NOMO-1 treated with dmso at 0.1 percent for 144 hours (cell line): ENCODE data around the gene HARS2.
"Not testable (repeated sequence)": the region's sequence is repeated elsewhere in the genome, so short reads cannot be mapped to it uniquely, and the experiment has no call there.

Experiments used
- DNase-seq: peaks from one replicate; lab custom pipeline; 2025; ENCODE audit not compliant: unreplicated experiment; lab: John Stamatoyannopoulos, UW

HARS2 gene

DNA sequence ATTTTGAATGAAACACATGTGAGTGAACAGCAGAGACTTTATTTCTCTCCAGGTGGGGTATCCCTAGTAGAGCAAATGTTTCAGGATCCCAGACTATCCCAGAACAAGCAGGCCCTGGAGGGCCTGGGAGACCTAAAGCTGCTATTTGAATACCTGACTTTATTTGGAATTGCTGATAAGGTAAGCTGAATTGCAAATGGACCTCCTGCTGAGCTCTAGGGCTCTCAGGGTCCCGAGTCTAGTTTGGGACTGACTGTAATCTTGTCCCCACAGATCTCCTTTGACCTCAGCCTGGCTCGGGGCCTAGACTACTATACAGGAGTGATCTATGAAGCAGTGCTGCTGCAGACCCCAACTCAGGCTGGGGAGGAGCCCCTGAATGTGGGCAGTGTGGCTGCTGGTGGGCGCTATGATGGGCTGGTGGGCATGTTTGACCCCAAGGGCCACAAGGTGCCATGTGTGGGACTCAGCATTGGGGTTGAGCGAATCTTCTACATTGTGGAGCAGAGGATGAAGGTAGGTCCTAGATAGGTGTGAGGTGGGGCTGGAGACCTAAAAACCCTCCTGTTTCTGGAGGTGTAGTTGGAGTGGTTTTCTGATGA, 5.7 kb downstream of the HARS2 start:
- no peak for DNase-seq

DNA sequence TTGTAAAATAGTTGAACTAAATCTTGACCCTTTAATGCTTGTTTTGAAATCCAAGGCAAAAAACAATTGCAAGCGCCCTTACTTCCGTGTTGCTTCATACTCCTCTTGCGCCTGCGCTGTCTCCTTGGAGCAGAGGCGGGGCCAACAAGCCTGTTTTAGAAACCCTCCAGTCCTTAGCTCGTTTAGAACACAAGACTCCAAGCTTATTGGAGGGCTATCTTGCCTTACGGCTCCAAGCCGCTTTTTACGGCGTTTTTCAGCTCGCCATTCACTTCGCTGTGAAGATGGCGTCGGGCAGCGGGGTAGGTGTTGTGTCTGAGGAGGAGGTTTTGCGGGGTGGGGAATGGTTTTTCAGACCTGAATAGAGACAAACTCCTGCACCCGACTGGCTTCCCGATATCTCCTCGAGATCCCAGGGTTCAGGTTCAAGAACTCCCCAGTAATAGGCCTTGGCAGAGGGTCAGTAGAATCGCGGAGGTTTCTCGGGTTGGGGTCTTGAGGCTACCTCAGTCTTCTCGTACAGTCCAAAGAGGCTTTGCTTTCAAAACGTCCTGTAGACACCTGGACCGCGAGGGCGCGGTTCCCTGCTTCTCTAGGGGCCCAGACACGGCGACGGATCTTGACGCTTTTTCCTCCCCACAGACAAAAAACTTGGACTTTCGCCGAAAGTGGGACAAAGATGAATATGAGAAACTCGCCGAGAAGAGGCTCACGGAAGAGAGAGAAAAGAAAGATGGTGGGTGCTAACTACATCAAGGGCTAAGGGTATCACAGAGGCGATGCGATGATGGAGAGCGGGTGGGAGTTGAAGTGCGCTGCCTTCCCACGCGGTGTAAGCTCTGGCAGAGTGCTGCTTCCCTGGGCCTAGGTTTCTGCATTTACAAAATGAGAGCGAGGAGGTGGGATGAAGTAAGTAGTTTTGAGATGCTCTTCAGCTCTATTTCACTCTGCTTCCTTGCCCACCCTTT, 9.2 kb downstream of the HARS2 start, which contains the start of gene ZMAT2:
Gene ZMAT2 (plus strand): TSS at position 271 of the 968 bp plus-strand sequence. CDS start 14 bp downstream, at position 285.
- DNase-seq, result peak; percentile 97

DNA sequence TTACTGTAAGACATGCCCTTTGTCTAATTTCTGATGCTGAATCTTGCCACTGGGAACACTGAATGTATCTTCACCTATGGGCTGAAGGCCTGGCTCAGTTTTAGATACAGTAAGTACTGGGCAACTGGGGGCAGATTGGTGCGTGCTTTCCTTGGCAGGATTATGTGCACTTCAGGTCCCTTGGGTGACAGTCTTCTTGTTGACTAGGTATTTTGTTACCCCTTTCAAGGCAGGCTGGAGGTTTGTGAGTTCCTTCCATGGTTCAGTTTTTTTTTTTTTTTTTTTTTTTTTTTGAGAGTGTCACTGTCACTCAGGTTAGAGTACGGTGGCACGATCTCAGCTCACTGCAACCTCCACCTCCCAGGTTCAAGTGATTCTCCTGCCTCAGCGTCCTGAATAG, 16.6 kb downstream of the HARS2 start:
- DNase-seq, result no peak

DNA sequence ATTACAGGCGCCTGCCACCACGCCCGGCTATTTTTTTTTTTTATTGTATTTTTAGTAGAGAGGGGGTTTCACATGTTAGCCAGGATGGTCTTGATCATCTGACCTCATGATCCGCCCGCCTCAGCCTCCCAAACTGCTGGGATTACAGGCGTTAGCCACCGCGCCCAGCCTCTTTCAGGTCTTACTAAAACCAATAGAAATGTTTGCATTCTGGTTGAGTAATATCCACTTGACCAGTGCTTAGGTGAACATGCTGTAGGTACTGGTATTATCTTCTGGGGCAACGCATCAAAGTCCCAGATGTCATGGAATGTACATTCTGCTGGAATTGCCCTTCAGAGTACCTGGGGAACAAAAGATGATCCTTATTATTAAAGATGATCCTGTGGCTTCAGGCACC, 17.5 kb downstream of the HARS2 start:
- DNase-seq, result not testable (repeated sequence)

DNA sequence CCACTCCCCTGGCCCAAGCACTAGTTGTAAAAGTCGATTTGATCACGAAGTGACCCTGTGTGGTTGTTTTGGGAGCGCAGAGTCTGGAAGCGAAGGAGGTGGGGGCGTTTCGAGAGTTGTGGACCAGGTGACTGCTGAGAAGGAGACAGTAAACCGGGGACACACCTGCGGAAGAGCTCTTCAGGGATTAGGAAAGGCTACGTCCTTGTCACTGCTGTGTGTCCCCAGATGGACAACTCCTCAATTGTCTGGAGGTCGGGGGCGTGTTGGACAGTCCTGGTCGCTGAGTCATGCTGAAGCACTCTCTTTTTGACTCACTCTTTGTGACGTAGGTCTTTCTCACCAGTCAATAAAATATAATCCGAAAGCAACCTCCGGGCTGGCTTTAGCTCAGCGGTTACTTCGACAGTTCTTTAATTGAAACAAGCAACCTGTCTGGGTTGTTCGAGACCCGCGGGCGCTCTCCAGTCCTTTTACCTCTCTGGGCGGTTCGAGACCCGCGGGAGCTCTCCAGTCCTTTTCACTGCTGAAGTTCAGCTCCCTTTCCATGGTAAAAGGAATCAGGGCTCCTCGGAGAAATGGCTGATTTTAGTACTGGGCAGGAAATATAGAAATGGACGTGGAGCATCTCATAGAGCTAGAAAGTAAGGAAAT, 19.8 kb downstream of the HARS2 start:
- peak; percentile 81 for DNase-seq

DNA sequence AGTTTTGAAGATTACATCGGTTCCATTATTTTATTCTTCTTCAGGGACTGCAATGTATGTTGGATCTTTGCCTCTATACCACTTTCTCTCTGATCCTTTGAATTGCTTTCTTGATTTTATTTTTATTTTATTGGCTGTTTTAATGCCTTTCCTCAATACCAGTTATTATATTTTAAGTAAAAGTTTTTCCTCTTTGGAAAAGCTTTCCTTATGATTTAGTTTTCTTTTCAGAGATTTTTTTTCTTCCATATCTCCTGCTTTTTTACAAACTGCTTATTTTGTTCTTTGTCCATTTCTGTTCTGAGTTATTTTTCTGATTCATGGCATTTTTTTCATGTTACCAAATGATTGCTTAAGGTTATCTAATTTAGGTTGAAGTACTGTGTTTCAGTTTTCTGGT, 20.5 kb downstream of the HARS2 start:
- DNase-seq, result no peak

DNA sequence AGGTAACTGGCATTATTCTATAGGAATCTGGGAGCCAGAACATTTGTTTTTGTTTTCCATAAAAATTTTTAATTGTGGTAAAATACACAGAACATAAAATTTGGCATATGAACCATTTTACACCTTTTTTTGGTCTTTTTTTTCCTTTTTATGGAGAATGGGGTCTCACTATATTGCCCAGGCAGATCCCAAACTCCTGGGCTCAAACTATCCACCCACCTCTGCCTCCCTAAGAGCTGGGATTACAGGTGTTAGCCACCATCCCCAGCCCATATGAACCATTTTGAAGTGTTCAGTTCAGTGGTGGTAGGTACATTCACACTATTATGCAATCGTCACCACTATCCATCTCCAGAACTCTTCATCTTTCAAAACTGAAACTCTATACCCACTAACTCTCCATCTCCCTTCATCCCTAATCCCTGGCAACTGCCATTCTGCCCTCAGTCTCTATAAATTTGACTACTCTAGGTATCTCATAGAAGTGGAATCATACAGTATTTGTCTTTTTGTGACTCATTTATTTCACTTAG, 22.4 kb downstream of the HARS2 start:
- no peak for DNase-seq

DNA sequence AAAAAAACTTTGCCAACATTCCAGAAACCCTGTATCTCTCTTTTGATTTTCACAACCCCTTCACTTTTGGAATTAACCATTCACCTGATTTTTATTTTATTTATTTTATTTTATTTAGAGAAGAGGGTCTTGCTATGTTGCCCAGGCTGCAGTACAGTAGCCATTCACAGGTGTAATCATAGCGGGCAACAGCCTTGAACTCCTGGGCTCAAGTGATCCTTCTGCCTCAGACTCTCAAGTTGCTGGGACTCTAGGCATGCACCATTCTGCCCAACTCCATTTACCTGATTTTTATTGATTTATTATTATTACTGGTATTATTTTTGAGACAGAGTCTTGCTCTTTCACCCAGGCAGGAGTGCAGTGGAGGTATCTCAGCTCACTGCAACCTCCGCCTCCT, 25.0 kb downstream of the HARS2 start:
- not testable (repeated sequence) for DNase-seq

DNA sequence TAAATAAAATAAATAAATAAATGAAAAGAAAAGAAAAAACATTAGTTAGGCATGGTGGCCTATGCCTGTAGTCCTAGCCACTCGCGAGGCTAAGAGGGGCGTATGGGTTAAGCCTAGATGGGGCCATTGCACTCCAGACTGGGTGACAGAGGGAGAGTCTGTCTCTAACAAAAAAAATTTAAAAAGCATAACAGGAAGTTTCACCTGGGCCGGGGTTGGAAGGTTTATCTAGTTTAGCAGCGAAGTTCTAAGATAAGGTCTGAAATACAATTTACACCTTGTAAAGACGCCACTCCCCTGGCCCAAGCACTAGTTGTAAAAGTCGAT, 27.0 kb downstream of the HARS2 start:
- no peak for DNase-seq

DNA sequence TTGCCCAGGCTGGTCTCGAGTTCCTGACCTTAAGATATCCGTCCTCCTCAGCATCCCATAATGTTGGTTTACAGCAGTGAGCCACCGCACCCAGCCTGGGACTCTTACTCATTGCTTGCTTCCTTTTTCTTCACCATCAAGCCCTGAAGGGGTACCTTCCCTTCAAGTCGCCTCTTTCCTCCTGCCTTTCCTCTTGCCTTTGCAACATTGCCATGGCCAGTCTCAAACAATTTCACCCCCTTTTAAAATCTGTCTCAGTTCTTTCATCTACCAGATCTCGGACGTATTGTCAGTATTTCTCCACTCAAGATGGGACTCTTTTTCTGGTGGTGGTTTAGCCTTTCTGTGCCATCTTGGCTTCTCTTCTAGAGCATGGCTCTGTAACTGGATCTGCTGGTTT, 29.5 kb downstream of the HARS2 start:
- peak; percentile 1 for DNase-seq

DNA sequence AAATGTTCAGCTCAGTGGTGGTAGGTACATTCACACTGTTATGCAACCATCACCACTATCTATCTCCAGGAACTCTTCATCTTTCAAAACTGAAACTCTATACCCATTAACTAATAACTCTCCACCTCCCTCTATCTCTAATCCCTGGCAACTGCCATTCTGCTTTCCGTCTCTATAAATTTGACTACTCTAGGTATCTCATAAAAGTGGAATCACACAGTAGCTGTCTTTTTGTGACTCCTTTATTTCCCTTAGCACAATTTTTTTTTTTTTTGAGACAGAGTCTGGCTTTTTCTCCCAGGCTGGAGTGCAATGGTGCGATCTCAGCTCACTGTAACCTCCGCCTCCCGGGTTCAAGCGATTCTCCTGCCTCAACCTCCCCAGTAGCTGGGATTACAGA, 30.1 kb downstream of the HARS2 start:
- not testable (repeated sequence) for DNase-seq

DNA sequence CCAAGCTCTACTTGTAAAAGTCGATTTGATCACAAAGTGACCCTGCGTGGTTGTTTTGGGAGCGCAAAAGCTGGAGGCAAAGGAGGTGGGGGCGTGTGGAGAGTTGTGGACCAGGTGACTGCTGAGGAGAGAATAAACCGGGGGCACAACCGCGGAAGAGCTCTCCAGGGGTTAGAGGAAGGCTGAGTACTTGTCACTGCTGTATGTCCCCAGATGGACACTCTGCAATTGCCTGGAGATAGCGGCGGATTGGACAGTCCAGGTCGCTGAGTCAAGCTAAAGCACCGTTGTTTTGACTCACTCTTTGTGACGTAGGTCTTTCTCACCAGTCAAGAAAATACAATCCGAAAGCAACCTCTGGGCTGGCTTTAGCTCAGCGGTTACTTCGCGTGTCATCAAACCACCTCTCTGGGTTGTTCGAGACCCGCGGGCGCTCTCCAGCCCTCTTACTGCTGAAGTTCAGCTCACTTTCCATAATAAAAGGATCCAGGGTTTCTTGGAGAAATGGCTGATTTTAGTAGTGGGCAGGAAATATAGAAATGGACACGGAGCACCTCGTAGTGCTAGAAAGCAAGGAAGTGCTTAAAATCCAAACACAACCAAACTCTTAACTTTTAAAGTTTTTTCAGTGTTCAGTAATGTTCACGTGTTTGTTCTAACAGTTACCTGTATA, 34.7 kb downstream of the HARS2 start:
- DNase-seq, result peak; percentile 43

DNA sequence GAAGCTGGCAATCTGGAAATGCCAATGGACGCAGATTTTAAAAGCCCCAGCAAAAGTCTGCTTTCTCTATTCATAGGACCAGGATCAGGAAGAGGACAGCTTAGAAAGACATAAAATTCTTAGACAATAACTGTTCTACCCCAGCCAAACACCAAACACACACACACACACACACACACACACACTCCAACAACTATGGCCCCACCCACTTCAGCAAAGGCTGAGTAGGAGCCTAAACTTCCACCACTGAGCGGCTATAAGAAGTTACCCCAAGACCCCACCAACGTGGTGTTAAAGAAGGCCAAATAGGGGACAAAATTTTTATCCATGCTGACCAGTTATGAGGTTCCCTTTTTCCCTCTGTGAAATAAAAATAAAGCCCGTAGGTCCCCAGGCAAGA, 41.8 kb downstream of the HARS2 start:
- DNase-seq, result no peak

DNA sequence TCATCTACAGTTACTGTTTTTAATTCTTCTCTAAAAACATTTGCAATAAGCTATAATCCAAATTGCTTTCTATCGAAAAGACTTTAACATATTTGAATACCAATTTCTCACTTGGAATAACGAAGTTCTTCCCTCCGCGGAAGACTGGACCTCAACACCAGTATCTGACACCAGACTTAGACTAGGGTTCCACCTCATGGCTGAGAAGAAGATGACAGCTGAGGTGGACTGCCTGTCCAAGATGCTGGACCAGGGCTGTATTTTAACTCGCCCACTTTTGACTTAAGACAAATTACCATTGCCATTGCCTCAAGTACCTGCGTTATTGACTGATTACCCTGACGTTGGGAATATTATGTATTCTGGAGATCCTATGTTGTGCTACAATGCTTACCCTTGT, 43.1 kb downstream of the HARS2 start:
- no peak for DNase-seq

DNA sequence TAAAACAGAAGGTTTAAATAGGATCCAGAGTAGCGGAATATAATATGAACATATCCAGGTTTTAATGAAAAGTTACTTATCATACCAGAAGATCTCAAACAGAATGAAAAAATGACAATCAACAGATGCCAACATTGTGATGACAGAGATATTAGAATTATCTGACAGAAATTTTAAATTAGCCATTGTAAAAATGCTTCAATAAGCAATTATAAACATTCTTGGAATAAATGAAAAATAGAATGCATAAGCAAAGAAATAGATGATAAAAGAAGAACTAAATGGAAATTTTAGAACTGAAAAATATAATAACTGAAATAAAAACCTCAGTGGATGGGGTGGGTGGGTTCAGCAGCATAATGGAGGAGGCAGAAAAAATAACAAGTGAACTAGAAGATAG, 46.2 kb downstream of the HARS2 start:
- no peak for DNase-seq

DNA sequence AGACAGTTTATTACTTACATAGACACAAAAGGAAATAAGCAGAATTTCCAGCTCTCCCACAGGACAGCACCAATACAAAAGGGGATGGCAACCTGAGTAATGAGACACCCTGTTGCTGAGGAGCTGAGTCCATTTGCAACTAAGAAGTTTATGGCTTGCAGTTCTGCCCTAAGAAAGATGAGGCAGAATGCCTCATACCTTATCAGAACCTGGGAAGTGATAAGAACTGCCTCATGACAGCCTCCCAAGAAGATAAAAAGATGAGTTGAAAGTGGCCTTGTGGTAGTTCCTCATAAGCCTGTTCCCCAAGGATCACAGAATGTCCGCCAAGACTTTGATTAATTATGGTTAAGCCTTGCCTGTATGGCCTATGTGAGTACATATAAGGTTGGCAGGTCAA, 50.7 kb downstream of the HARS2 start:
- no peak for DNase-seq
